ENCODE results near the gene DKKL1. TPM values are rescaled to one million over a fixed set of nuclear protein-coding genes. Genes with fewer than 3 reads are reported as not detected.

DKKL1 gene
- total and polyA plus RNA-seq, 2 experiments from 2014 or later = 0.76 to 2.9 TPM

DNA sequence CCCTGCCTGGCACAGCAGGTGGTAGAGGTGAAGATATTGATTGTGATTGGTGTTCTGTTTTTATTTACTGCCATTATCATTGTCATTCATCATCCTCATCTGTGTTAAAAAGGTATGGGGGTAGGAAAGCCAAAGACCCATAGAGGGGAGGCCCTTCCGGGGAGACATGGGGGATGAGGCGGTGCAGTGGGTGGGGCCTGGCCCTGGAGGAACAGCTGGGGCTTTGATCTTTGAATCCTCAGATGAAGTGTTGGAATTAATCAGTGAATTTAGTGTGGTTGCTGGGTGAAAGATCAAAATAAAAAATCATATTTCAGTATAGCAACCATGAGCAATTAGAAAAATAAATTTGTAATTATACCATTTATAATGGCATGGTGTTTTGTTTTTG, 52.1 kb downstream of the DKKL1 start:
- no peaks in the 10 kb centered on the region for H4K20me1 ChIP-seq (replicated peaks; ENCODE audit: insufficient read depth)
- H3K36me3 Mint-ChIP-seq (ENCODE audit: low read depth) = no peaks in the 10 kb centered on the region
- H3F3A ChIP-seq (replicated peaks; ENCODE audit: low read depth) = peaks cover 4% of the 10 kb centered on the region; the same call in 1 of the 2 replicates
- peaks cover 11% of the 10 kb centered on the region for H3K4me1 ChIP-seq (ENCODE audit: insufficient read depth)
- no peak overlapping the region for H3K27ac Mint-ChIP-seq
- no peaks in the 10 kb centered on the region for H3K9me3 Mint-ChIP-seq
- H3K4me2 ChIP-seq = no peak overlapping the region
- H3K9me2 ChIP-seq (ENCODE audit: insufficient read depth) = no peaks in the 10 kb centered on the region
- H3K36me3 ChIP-seq (ENCODE audit: insufficient read depth) = no peaks in the 10 kb centered on the region
- H3K27me3 Mint-ChIP-seq (ENCODE audit: insufficient read depth, low read depth, poor library complexity) = peaks cover 10% of the 10 kb centered on the region
- H2AFZ ChIP-seq = no peak overlapping the region
- H3K4me3 ChIP-seq = no peak overlapping the region
- ATAC-seq (no peak), DNase-seq (ENCODE audit: low spot score) (no peak)
- TF ChIP-seq EZH2 (IDR thresholded peaks at IDR 0.05; ENCODE audit: low read depth, unreplicated experiment) (no peak), NANOG (IDR thresholded peaks at IDR 0.05; ENCODE audit: borderline replicate concordance) (no peak), EZH2phosphoT487 (IDR thresholded peaks at IDR 0.05; ENCODE audit: unreplicated experiment) (no peak), ZNF114 (CRISPR knock-in tag; IDR thresholded peaks at IDR 0.05) (no peak), JUNB (IDR thresholded peaks at IDR 0.05; ENCODE audit: unreplicated experiment) (no peak), STAT1 (IDR thresholded peaks at IDR 0.05; ENCODE audit: unreplicated experiment) (no peak), POLR2AphosphoS5 (IDR thresholded peaks at IDR 0.05; ENCODE audit: low read depth) (no peak)
- TF ChIP-seq, protein P1, sequence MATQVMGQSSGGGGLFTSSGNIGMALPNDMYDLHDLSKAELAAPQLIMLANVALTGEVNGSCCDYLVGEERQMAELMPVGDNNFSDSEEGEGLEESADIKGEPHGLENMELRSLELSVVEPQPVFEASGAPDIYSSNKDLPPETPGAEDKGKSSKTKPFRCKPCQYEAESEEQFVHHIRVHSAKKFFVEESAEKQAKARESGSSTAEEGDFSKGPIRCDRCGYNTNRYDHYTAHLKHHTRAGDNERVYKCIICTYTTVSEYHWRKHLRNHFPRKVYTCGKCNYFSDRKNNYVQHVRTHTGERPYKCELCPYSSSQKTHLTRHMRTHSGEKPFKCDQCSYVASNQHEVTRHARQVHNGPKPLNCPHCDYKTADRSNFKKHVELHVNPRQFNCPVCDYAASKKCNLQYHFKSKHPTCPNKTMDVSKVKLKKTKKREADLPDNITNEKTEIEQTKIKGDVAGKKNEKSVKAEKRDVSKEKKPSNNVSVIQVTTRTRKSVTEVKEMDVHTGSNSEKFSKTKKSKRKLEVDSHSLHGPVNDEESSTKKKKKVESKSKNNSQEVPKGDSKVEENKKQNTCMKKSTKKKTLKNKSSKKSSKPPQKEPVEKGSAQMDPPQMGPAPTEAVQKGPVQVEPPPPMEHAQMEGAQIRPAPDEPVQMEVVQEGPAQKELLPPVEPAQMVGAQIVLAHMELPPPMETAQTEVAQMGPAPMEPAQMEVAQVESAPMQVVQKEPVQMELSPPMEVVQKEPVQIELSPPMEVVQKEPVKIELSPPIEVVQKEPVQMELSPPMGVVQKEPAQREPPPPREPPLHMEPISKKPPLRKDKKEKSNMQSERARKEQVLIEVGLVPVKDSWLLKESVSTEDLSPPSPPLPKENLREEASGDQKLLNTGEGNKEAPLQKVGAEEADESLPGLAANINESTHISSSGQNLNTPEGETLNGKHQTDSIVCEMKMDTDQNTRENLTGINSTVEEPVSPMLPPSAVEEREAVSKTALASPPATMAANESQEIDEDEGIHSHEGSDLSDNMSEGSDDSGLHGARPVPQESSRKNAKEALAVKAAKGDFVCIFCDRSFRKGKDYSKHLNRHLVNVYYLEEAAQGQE (IDR thresholded peaks at IDR 0.05; ENCODE audit: unreplicated experiment) = no peak
- TF ChIP-seq, protein P2, sequence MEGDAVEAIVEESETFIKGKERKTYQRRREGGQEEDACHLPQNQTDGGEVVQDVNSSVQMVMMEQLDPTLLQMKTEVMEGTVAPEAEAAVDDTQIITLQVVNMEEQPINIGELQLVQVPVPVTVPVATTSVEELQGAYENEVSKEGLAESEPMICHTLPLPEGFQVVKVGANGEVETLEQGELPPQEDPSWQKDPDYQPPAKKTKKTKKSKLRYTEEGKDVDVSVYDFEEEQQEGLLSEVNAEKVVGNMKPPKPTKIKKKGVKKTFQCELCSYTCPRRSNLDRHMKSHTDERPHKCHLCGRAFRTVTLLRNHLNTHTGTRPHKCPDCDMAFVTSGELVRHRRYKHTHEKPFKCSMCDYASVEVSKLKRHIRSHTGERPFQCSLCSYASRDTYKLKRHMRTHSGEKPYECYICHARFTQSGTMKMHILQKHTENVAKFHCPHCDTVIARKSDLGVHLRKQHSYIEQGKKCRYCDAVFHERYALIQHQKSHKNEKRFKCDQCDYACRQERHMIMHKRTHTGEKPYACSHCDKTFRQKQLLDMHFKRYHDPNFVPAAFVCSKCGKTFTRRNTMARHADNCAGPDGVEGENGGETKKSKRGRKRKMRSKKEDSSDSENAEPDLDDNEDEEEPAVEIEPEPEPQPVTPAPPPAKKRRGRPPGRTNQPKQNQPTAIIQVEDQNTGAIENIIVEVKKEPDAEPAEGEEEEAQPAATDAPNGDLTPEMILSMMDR (conservative IDR thresholded peaks at IDR 0.05; ENCODE audit: low read depth in 2 of 2) = no peak
- TF ChIP-seq, protein P3, sequence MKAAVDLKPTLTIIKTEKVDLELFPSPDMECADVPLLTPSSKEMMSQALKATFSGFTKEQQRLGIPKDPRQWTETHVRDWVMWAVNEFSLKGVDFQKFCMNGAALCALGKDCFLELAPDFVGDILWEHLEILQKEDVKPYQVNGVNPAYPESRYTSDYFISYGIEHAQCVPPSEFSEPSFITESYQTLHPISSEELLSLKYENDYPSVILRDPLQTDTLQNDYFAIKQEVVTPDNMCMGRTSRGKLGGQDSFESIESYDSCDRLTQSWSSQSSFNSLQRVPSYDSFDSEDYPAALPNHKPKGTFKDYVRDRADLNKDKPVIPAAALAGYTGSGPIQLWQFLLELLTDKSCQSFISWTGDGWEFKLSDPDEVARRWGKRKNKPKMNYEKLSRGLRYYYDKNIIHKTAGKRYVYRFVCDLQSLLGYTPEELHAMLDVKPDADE (IDR thresholded peaks at IDR 0.05) = no peak
- H3K27me3 ChIP-seq (ENCODE audit: insufficient read depth) = no peaks in the 10 kb centered on the region
- H3K79me2 ChIP-seq (replicated peaks; ENCODE audit: insufficient read depth) = no peaks in the 10 kb centered on the region
- H3K27ac ChIP-seq (ENCODE audit: low read depth) = no peak overlapping the region
- no peak overlapping the region; the same call in 2 of the 3 replicates for H3K4me3 Mint-ChIP-seq
- peaks cover 37% of the 10 kb centered on the region for H3K4me1 Mint-ChIP-seq

Data from GM23338 (cell line).